Gastroesophageal sphincter (tissue), 3 donors: Measurements from ENCODE around the gene TAC3.

Experiments used
- CTCF ChIP-seq, 4 experiments: fragments of 200-600 bp in 2 of 4; fragments of 450-650 bp in 2 of 4; sonication (generic) in 1 of 4; IDR thresholded peaks; one replicate each; pipeline ENCODE4 v1.5.1; 2017 to 2019; ENCODE audit warnings: antibody characterized with exemption in 4 of 4, mild to moderate bottlenecking in 2 of 4, moderate library complexity in 2 of 4
- EP300 ChIP-seq: sonication (generic); formaldehyde crosslinking; IDR thresholded peaks from one replicate; pipeline ENCODE4 v1.6.1; 2017; ENCODE audit warnings: antibody characterized with exemption, mild to moderate bottlenecking
- POLR2A ChIP-seq, 2 donors: fragments of 450-650 bp; IDR thresholded peaks; one replicate each; pipeline ENCODE4 v1.6.1; 2017; ENCODE audit warnings: antibody characterized with exemption in 2 of 2, mild to moderate bottlenecking in 2 of 2, moderate library complexity in 1 of 2
- POLR2AphosphoS5 ChIP-seq: sonication (generic); formaldehyde crosslinking; IDR thresholded peaks from one replicate; pipeline ENCODE4 v1.6.1; 2017; ENCODE audit warnings: antibody characterized with exemption

GRCh38 chr12:57046947-57047890, 30.9 kb upstream of the TAC3 start:
- TF ChIP-seq CTCF (IDR thresholded peaks at IDR 0.05) (no peak), POLR2A (IDR thresholded peaks at IDR 0.05) (no peak), EP300 (no peak), POLR2AphosphoS5 (no peak)
